ENCODE data around the gene SMIM27.

The SMIM27 gene
- long read RNA-seq, partial matches to known transcripts: 6 of 12 reads
- long read RNA-seq, other reads (novel, unspliced or antisense): 4 of 12 reads

DNA sequence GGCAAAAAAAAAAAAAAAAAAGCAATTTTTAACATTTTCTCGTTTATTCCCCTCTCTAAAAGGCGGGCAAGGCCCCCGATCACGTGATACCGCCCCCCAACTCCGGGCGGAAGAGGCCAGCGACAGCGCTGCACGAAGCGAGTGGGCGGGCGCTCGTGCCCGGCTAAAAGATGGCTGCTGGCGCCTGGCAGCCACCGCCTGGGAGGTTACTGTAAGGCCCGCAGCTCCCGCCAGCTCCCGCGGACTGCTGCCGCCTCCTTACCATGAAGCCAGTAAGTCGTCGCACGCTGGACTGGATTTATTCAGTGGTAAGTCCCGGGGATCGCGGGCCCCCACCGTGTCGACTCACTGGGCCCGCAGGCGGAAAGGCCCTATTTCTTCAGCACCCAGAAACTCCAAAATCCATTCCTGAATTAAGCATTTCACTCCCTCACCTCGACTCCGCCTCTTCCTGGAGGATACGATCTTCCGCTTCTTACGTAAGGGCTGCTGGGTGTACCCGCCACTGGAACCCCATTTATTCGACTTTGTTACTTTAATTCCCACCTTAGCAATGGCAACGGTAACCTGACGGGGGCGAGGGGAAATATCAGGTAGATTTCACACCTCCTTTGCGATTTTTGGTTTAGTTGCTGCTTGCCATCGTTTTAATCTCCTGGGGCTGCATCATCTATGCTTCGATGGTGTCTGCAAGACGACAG lies at the start of gene SMIM27, which contains the start of gene TOPORS:
TSS of gene SMIM27 (plus strand) at position 156 of the 701 bp plus-strand sequence. CDS start at position 264, 108 bp downstream.
TSS of gene TOPORS (minus strand) at position 415 of the 701 bp plus-strand sequence. CDS start at position 265, 150 bp downstream.
- H3K4me3 ChIP-seq (replicated peaks; ENCODE audit: insufficient read depth, low read length): peak within 1 kb of the TSS; percentile 78
- TF ChIP-seq, protein P1, sequence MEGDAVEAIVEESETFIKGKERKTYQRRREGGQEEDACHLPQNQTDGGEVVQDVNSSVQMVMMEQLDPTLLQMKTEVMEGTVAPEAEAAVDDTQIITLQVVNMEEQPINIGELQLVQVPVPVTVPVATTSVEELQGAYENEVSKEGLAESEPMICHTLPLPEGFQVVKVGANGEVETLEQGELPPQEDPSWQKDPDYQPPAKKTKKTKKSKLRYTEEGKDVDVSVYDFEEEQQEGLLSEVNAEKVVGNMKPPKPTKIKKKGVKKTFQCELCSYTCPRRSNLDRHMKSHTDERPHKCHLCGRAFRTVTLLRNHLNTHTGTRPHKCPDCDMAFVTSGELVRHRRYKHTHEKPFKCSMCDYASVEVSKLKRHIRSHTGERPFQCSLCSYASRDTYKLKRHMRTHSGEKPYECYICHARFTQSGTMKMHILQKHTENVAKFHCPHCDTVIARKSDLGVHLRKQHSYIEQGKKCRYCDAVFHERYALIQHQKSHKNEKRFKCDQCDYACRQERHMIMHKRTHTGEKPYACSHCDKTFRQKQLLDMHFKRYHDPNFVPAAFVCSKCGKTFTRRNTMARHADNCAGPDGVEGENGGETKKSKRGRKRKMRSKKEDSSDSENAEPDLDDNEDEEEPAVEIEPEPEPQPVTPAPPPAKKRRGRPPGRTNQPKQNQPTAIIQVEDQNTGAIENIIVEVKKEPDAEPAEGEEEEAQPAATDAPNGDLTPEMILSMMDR (IDR thresholded peaks at IDR 0.05; ENCODE audit: insufficient read depth, low read length): no peak
- TF ChIP-seq SPI1 (IDR thresholded peaks at IDR 0.05; ENCODE audit: borderline replicate concordance, low read depth): no peak
- peak; percentile 72 for TF ChIP-seq POLR2AphosphoS5 (IDR thresholded peaks at IDR 0.05; ENCODE audit: low read depth)
- TF ChIP-seq GABPA (IDR thresholded peaks at IDR 0.05; ENCODE audit: low read depth): peak; percentile 70
- TF ChIP-seq REST (IDR thresholded peaks at IDR 0.05; ENCODE audit: insufficient replicate concordance, low read depth): peak; percentile 82
- peak; percentile 88 to 89 for DNase-seq (ENCODE audit: low read depth in 1 of 2, low spot score in 1 of 2)
- H3K27me3 ChIP-seq (ENCODE audit: insufficient read depth, poor library complexity, severe bottlenecking): no peaks in the 10 kb centered on the region
- peak within 1 kb of the TSS; percentile 92 for H3K27ac ChIP-seq (replicated peaks)

GRCh38 chr9:32502464-32502863 lies 49.7 kb upstream of the SMIM27 start:
- no peaks in the 10 kb centered on the region for H3K27me3 ChIP-seq (ENCODE audit: insufficient read depth, poor library complexity, severe bottlenecking)
- H3K27ac ChIP-seq (replicated peaks): no peak overlapping the region
- no peak for DNase-seq (ENCODE audit: low read depth in 1 of 2, low spot score in 1 of 2)
- TF ChIP-seq, protein P1 (IDR thresholded peaks at IDR 0.05; ENCODE audit: insufficient read depth, low read length): no peak
- no peak overlapping the region for H3K4me3 ChIP-seq (replicated peaks; ENCODE audit: insufficient read depth, low read length)

DNA sequence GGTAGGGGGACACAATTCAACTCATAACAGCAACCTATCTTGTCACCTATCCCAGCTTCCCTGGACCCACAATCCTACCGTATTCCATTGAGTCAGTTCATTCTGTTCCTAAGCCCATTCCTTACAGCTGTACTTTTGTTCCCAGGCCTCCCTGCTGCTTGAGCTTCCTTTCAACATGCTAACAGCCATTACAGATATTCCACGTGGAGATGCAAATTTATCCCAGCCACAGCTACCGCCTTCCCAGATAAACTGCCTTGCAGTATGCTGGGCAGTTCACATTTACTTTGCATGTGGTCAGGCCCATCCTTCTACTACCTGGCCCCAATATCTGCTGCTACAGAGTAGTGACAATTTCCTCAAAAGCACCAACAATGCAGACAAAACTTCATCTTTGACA lies 49.1 kb upstream of the SMIM27 start:
- Histone ChIP-seq H3K27me3 (ENCODE audit: insufficient read depth, poor library complexity, severe bottlenecking) (no peaks in the 10 kb centered on the region), H3K4me3 (replicated peaks; ENCODE audit: insufficient read depth, low read length) (no peak overlapping the region), H3K27ac (replicated peaks) (no peak overlapping the region)
- no peak for DNase-seq (ENCODE audit: low read depth in 1 of 2, low spot score in 1 of 2)
- TF ChIP-seq SPI1 (IDR thresholded peaks at IDR 0.05; ENCODE audit: borderline replicate concordance, low read depth): no peak
- no peak for TF ChIP-seq POLR2AphosphoS5 (IDR thresholded peaks at IDR 0.05; ENCODE audit: low read depth)
- TF ChIP-seq GABPA (IDR thresholded peaks at IDR 0.05; ENCODE audit: low read depth): no peak
- no peak for TF ChIP-seq REST (IDR thresholded peaks at IDR 0.05; ENCODE audit: insufficient replicate concordance, low read depth)
- TF ChIP-seq, protein P1 (IDR thresholded peaks at IDR 0.05; ENCODE audit: insufficient read depth, low read length): no peak
